Fibroblast of pulmonary artery (primary cell): Measurements from ENCODE around the gene LRRC8C.

Experiments
- DNase-seq: peaks from one replicate; pipeline ENCODE4 v3.0.0-alpha.2; 2010; ENCODE audit warnings: low read depth
- H3K4me3 ChIP-seq: replicated peaks from 2 replicates; pipeline ENCODE4 v1.5.1; 2011; ENCODE audit warnings: low read depth, mild to moderate bottlenecking, control low read depth, low read length, moderate library complexity
- CTCF ChIP-seq: IDR thresholded peaks from 2 replicates; pipeline ENCODE4 v1.5.1; 2011; ENCODE audit warnings: mild to moderate bottlenecking, control low read depth, low read length, inconsistent platforms; ENCODE audit errors: missing control alignments

The LRRC8C gene

GRCh38 chr1:89669441-89669840 lies 36.5 kb downstream of the LRRC8C start:
- no peak for TF ChIP-seq CTCF
- no peak for DNase-seq
- H3K4me3 ChIP-seq: no peak overlapping the region

GRCh38 chr1:89670163-89670562 lies 37.2 kb downstream of the LRRC8C start:
- no peak for TF ChIP-seq CTCF
- H3K4me3 ChIP-seq: peak overlapping the region; percentile 15
- DNase-seq: peak; percentile 80

DNA sequence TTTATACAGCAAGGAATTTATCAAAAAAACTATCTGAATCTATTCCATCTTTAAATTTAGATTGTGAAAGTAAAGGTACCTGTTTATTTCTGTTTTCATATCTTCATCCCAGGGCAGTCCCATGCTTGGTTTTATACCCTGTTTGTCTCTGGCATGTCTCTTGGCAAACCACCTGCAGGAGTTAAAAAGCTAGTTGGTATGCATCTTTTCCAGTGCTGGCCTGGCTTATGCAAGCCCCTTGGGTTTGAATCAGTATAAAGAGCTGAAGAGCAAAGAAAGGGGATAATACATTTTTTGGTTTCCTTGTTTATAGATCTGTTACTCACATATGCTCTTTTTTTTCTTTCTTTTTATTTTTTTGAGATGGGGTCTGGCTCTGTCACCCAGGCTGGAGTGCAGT lies 37.8 kb downstream of the LRRC8C start:
- no peak for DNase-seq
- H3K4me3 ChIP-seq: no peak overlapping the region
- no peak for TF ChIP-seq CTCF

- DNase-seq: no peak
- no peak overlapping the region for H3K4me3 ChIP-seq
- TF ChIP-seq CTCF: no peak
Measured at GRCh38 chr1:89671775-89672488, 39.0 kb downstream of the LRRC8C start.

GRCh38 chr1:89672489-89673183 lies 39.7 kb downstream of the LRRC8C start:
- no peak overlapping the region for H3K4me3 ChIP-seq
- no peak for TF ChIP-seq CTCF
- DNase-seq: peak; percentile 33

GRCh38 chr1:89673251-89673650 lies 40.3 kb downstream of the LRRC8C start:
- no peak overlapping the region for H3K4me3 ChIP-seq
- no peak for TF ChIP-seq CTCF
- no peak for DNase-seq
